ENCODE data around the gene RGS6.
"Not testable (repeated sequence)": the region's sequence is repeated elsewhere in the genome, so short reads cannot be mapped to it uniquely, and the experiment has no call there.

The RGS6 gene

DNA sequence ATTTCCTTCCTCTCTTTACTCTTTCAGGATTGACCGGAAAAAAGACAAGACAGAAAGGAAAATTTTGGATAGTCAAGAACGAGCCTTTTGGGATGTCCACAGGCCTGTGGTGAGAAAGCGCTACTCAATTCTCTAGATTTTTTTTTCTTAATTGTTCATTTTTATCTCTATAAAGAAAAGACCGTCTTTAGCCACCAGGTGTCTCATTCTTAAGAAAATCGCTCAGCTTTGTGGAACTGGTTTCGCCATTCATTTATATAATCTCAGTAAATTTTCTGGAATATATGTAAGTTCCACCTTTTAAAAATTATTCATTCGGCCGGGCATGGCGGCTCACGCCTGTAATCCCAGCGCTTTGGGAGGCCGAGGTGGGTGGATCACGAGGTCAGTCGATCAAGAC, 540.6 kb downstream of the RGS6 start:
- DNase-seq, result no peak

DNA sequence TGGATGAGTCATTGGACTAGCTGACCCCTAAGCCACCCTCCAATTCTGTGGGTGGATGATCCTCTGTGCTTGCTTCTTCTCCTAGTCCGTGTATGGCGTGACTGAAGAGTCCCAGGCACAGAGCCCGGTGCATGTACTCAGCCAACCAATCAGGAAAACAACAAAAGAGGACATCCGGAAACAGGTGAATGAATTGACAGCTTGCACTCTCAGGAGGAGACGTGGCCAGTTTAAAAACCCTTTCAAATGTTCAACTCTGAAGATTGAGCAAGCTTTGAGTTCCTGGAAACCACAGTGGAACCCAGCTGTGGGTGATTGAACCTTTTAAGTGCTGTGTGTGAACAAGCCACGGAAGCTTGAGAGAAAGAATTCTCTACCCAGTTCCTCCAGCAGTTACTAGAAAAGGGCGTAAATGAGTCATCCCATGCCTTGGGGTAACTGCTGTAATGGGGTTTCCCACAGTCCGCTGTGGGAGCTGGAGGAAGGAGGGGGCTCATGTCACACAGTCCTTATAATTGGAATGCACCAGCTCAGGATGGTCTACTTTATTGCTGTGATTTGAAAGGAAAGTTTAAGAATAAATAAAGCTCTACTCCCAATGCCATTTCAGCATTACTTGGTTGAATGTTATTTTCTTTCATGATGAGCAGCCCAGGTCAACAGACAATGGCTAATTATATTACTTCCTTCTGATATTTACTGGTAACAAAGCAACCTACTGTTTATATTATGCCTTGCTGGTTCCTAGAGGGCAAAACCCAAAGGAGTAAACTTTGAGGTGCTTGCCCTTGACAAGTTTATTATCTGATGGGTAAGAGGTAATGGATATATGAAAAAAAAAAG, 544.6 kb downstream of the RGS6 start:
- DNase-seq, result peak; percentile 49

DNA sequence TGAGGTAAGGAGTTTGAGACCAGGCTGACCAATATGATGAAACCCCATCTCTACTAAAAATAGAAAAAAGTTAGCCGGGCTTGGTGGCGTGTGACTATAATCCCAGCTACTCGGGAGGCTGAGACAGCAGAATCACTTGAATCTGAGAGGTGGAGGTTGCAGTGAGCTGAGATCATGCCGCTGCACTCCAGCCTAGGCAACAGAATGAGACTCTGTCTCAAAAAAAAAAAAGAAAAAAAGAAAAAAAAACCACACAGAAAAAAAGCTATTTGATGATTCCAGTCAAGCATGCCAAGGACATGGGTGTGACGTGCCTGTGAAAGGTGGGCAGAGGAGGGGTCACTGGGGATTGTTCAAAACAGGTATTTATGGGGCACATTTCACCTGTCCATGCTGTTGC, 545.3 kb downstream of the RGS6 start:
- not testable (repeated sequence) for DNase-seq

DNA sequence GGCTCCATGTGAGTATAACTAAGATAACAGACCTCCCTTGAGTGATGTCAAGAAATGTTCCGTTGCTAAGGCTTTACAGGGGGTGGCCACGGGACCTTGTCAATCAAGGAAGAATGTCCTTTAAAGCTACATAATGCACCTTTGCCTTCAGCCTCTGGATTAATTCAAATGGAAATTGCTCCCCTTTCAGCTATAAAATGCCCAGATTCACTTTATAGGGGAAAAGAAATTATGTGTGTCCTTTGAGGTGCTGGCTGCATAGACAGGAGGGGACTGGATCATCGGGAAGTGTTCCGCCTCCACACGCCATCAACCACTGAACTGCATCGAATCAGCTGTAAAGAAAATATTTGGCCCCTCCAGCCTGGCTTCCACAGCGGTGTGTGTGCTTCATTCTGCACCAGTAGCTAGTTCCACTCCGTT, 546.3 kb downstream of the RGS6 start:
- DNase-seq, result no peak

DNA sequence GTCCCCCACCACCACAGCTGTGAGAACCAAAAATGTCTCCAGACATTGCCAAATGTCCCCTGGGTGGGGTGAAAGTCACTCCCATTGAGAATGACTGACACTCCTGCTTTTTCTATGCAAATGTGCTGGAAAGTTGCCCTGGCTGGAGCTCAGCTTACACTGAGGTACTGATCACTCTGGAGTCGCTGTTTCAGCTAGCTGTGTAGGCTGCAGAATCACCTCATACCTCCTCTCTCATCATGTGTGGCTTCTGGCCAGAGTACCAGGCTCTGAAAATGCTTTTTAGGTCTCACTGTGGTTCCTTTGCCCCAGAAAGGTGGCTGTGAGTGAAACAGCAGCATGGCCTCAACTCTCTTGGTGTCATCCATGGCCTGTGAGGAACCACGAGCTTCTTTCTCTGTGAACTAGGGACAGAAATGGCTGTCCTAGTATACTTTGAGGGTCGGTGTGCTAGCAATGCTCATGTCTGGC, 547.3 kb downstream of the RGS6 start:
- DNase-seq, result no peak

DNA sequence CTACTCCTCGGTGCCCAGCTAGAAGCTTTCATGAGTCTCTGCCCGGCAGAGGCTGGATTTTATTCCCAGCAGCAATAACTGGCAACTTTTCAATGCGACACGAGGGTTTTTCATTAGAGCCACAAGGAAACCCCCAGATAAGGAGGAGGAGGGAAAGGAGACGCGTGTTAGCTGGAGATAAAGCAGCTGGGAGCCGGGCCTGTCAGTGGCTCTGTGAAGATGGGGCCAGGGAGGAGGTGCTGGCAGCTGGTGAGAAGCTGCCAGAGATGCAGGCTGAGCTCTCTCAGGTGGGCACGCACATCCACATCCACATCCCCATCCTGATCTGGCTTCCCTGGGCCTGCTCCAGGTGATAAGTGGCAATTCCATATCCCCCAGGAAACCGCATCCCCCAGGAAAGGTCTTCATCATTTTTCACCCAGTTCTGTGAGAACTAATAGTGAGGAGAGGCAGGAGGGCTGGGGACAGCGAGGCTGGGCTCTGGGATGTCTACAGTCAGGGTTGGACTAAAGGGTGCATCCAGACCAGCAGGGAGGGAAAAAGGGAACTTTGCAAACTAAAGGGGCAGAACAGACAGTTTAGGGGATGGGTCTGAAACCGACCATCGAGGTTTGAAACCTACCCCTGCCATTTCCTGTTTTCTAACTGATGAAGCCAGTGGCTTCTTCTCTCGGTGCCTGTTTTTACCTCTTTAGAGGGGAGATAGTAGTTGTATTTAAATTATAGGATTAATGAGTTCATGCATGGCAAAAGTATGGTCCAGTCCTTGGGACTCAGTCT, 548.4 kb downstream of the RGS6 start:
- no peak for DNase-seq

DNA sequence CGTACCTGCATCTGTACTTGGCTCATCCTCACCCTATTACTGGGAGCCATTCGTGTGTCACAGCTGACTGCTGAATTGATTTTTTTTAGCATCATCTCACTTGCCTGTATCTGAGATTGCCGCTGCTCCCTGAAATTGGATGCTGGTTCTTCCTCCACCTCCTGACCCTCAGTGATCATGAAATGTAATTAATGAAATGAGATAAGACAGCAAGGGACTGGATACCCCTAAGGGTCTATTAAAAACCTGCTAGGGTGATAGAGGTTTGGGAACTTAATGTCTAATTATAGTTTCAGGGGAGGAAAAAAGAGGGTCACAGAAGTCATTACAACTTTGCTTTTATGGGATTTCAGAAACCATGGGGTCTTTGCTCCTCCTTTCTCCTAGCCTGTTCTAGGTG, 551.1 kb downstream of the RGS6 start:
- DNase-seq, result no peak

DNA sequence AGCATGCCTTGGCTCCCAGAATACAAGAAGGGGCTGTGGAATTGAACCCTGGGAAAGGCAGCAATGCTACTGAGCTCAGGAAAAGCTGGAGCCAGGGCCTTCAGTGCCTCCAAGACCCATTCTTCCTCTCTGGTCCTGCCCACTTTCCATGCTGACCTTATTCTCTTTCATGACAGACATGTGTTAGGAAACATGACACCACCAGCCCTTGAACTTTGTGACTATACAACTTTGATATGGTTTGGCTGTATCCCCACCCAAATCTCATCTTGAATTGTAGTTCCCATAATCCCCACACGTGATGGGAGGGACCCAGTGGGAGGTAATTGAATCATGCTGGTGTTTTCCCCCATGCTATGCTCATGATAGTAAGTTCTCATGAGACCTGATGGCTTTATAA, 553.5 kb downstream of the RGS6 start:
- no peak for DNase-seq

DNA sequence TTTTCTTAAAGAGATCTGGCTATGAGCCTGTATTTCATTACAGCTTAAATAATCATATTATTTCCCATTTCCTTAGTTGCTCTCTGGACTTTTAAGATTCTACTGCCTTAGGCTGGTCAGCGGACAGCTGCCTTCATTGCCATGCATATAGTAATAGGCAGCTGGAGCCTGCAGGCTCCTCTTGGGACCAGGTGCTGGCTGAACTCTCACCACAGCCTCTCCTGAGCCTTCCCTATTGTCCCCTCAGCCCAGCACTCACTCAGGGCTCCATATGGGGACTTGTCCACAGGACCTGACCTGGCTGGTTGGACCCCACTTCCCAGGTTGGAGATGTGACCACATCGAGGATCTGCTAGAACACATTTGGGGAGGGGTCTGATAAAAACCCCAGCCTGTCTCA, 556.3 kb downstream of the RGS6 start:
- DNase-seq, result no peak

DNA sequence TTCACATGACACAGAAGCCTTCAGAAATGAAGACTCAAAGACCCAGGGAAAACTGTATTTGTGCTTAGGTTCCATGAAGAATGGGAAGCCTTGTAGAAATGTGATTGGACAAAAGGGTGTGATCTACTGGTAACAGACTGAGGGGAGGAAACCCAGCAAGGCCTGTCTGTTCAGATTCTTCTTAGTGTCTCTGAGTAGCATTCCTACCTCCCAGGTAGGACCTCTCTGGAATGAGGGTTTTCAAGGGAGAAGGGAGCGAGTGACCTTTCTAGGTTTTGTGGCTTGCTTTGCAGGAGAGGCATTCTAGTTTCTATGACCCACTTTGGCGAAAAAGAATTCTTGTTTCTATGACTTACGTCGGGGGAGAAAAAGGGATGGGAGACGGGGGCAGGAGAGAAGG, 560.0 kb downstream of the RGS6 start:
- no peak for DNase-seq

DNA sequence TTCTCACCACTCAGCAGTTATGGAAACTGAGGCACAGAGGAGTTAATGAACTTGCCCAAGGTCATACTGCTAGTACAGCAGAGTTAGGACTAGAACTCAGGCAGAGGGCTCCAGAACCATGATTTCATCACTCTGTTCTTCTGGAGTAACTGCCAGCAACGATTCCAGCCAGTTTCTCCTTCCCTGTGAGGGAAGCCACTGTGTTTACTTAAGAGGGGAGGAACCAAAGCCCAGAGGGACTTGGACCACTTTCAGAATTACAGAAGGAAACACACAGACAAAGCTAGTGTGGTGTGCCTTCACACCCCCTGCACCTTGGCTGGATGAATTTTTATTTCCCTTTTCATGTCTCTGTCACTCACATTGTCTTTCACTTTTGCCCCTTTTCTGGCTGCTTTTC, 563.4 kb downstream of the RGS6 start:
- no peak for DNase-seq

DNA sequence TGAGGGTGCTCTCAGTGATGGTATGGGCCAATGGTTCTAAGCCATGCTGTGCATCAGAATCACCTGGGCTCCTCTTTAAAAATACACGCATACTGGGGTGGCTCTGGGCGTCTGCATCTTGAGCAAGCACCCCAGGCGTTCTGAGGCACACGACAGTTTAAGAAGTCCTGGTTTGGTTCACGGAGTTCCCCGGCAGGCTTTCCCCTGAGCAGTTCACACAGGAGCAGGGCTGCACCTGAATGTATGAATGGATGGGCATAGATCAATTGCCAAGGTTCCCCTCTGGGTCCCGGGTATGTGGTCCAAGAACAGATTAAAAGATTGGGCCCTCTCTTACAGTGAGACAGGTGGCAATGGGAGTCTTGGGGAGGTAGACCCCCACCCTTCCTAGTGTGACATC, 566.4 kb downstream of the RGS6 start:
- no peak for DNase-seq

DNA sequence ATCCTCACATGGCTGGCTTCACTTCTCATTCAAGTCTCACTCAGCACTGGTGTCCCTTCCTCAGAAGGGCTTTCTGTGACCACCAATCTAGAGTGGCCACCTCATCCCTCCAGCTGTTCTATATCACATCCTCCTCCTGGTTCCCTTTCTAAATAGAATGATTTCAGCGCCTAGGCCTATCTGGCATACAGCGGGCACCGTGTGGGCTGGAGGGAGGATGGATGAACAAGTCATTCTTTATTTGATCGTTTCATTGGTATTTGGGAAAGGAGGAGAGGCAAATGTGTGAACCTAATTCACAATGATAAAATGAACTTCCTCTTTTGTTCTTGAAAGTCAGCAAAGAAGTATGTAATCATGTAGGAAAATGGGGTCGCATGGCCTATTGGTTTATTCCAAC, 567.5 kb downstream of the RGS6 start:
- no peak for DNase-seq

DNA sequence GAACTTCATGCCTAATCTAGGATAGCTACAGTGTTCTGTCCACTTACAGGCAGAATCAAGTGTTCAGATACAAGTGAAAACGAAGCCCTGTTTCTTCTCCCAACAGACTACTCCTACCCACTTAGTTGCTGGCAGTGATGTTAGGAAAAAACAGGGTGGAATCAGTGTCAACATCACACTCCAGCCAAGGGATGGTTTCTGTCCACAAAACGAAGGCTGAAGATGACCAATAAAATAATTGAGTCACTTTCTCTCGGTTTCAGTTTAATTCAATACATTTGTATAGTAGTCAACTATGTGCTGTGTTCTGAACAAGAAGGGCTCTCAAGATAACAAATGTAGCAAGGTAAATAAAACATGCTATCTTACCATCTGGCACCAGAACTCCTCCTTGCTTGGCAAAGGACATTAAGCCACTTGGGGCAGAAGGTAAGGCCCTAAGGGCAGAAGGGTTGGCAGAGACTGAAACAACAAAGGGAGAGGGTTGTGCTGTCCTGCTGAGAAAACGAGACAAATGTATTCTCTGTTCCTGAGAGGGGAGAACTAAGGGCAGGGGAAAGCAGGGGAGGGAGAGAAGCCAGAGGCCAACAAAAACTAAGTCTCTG, 568.1 kb downstream of the RGS6 start:
- DNase-seq, result no peak

DNA sequence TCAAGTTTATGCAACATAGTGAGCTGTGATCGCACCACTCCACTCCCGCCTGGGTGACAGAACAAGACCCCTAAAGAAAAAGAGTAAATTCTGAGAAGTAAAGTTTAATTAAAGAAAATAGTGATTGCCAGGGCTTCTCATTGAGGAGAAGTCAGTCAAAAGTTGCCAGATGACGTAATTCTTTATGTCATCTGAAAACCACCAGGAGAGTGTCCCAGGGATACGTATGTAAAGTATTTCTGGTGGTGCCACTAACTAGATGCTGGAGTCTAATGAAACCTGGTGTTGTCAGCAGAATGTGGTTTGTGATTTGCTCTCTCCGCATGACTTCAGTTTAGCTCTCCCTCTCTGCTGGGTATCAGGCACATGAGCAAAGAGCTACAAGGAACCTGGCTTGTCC, 569.2 kb downstream of the RGS6 start:
- no peak for DNase-seq

DNA sequence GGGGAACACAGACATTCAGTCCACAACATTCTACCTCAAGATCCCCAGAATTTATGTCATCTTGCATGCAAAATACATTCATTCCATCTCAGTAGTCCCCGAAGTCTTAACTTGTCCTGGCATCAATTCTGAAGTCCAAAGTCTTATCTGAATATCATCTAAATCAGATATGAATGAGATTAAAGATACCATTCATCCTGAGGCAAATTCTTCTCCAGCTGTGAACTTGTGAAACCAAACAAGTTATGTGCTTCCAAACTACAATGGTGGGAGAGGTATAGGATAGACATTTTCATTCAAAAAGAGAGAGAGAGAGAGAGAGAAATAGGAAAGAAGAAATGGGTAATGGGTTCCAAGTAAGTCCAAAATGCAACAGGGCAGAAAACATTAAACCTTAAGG, 571.0 kb downstream of the RGS6 start:
- no peak for DNase-seq

DNA sequence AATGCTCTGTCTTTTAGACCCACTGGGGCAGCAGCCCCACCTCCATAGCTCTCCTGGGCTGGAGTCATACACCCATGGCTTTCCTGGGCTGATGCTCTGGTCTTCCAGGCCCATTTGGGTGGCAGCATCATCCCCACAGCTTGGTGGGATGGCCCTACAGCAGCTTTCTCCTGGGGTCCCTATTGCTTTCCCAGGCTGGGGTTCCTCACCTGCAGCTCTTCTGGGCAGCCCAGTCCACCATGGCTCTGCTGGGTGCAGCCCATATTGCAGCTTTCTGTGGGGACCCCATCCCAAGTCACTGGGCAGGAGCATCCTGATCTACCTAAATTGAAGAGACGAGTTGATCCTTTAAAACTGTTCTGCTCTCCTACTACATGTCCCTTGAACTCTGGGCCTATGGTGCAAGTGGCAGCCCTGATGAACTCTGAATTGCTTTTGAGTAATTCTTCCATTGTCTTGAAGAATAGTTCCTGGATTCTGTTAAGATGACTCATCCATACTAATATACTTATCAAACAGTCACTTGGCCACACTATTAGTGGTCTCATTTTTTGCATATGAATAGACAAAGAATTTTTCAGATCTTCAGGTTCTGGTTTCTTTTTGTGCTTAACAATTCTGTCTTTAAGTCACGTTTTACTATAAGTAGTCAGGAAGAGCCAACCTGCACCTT, 571.6 kb downstream of the RGS6 start:
- no peak for DNase-seq

DNA sequence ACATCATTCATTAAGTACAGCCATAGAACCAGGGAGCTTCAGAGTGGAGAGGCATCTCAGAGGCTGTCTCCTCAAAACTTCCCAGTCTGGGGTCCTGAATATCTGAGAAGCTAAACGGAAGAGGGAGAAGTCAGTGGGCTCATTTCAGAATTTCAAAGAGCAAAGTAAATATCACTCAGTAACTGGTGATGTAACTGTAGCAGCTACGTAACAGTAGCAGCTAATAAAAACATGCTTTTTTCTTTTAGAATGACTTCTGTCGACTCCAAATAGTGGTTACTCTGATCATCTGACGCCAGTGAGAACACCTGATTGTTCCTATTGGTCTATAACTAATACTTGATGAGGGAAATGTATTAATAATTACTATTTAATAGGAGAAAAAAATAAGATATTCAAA, 578.3 kb downstream of the RGS6 start:
- DNase-seq, result no peak

DNA sequence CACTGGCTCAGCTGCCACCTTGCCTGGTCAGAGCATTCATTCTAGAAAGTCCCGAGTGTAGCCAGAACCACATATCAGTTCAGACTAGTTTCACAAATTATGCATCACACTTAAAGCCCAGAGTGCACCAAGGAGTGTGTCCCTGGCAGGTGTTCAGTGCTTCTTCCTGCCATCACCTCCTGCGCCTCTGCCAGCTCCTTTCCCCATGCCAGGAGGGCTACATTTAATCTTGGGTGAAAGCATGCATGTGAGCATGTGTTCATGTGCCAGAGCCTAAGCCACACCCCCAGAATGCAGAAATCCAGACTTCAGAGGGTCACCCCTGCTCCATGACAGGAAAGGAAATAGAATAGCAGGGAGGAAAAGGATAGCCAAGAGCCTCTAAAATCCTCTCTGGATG, 580.1 kb downstream of the RGS6 start:
- no peak for DNase-seq

DNA sequence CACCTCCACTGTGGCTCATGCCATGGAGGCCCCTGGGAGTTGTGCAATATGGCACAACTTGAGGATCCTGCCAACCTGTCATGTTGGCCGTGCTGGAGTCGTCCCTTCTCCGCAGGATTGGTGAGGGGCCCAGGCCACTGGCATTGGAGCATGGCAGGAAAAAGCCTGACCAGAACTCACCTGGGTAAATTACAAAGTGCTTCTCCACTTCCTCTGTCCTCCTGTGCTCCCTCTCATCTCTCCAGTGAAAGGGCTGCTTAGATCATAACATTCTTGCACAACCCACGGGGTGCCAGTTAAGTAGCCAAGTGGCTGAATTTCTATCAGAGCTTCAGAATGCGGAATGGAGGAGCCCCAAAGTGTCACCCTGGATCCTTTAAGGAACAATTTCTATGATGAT, 580.7 kb downstream of the RGS6 start:
- no peak for DNase-seq

DNA sequence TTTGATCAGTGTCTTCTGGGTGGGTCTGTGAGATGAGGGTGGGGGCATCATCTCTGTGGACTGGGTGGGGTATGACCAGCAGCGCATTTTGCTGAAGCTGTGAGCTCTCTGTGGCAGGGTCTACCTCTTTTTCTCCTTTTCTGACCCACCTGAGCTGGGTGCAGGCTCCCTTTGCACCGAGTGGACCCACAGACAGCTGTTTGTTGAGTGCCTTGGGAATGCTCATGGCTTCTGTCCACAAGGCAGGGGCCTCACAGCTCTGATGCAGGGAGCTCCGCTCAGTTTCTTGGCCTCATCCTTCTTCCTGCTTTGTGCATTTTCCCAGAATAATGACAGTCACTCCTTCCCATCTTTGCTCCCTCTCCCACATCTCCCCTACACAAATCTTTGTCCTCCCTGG, 581.1 kb downstream of the RGS6 start:
- no peak for DNase-seq

DNA sequence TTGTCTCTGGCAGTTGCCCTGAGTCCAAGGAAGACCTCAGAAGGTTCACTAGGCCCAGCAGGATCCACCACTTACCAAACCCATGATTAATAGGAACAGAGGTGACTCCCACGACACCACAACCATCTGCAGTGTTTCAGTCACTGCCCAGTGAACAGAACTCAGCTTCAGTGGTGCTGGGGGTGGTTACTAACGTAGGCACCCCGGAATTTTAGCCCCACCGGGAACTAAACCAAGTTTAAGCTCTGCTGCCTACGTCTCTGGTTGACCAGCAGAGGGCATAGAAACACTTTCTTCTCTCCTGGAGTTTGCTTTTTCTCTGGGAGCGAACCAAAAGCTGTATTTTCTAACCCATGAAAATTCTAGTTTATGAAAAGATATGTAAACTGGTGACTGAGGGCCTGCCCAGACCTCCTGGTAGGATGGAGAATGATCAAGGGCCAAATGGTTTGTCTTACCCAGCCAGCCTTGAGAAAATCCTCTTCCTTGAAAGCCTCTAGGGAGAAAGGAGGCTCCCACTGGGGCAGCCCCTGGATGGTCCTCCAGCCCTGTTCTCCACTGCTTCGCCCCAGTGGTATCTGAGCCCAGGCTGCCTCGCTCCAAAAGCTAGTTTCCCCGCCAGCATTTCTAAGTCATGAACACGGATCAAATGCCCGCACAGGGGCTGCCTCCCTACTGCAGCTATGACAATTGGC, 581.9 kb downstream of the RGS6 start:
- no peak for DNase-seq

DNA sequence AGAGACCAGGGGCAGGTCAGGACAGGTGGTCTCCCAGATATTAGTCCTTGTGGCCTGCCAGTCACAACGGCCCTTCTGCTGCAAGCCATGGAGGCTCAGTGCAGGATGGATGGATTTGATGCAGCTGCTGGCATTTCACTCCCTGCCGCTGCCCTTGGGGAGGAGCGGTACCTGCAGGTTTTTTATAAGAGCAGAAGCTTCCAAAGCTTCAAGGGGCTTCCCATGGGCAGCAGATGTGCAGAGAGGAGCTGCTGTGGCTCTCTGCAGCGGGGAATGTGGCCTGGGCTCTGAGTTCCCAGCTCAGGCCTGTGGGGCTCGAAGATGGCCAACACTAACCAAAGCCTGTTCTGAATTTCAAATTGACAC, 582.4 kb downstream of the RGS6 start:
- no peak for DNase-seq
